ENCODE results near the gene PTRH1.

Gene PTRH1

GRCh38 chr9:127711831-127712274 lies 3.6 kb downstream of the PTRH1 start:
- H3K9ac ChIP-seq (ENCODE audit: low read depth, low read length), result no peak overlapping the region
- H3K4me2 ChIP-seq (ENCODE audit: insufficient read depth, low read length), result no peak overlapping the region
- no peaks in the 10 kb centered on the region for H3K27me3 ChIP-seq (ENCODE audit: insufficient read depth, low read length, poor library complexity)
- H3K4me3 ChIP-seq (ENCODE audit: low read depth in 1 of 2, low read length in 2 of 2), result no peak overlapping the region
- peaks cover 34% of the 10 kb centered on the region for H3K4me1 ChIP-seq (ENCODE audit: insufficient read depth, low read length)
- H3K36me3 ChIP-seq (ENCODE audit: insufficient read depth, low read length), result no peaks in the 10 kb centered on the region
- TF ChIP-seq EZH2 (IDR thresholded peaks at IDR 0.05; ENCODE audit: borderline replicate concordance, low read depth, low read length, severe bottlenecking), result no peak
- TF ChIP-seq, protein P1, sequence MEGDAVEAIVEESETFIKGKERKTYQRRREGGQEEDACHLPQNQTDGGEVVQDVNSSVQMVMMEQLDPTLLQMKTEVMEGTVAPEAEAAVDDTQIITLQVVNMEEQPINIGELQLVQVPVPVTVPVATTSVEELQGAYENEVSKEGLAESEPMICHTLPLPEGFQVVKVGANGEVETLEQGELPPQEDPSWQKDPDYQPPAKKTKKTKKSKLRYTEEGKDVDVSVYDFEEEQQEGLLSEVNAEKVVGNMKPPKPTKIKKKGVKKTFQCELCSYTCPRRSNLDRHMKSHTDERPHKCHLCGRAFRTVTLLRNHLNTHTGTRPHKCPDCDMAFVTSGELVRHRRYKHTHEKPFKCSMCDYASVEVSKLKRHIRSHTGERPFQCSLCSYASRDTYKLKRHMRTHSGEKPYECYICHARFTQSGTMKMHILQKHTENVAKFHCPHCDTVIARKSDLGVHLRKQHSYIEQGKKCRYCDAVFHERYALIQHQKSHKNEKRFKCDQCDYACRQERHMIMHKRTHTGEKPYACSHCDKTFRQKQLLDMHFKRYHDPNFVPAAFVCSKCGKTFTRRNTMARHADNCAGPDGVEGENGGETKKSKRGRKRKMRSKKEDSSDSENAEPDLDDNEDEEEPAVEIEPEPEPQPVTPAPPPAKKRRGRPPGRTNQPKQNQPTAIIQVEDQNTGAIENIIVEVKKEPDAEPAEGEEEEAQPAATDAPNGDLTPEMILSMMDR (IDR thresholded peaks at IDR 0.05; ENCODE audit: borderline replicate concordance, extremely low read depth, low read length, poor library complexity, severe bottlenecking), result no peak
- DNase-seq (no peak), ATAC-seq (ENCODE audit: insufficient read depth, low read depth) (no peak)
- no peaks in the 10 kb centered on the region for H3K79me2 ChIP-seq (ENCODE audit: insufficient read depth, low read length)
- H4K20me1 ChIP-seq (ENCODE audit: insufficient read depth, low read length), result peaks cover 16% of the 10 kb centered on the region
- no peaks in the 10 kb centered on the region for H3K9me3 ChIP-seq (ENCODE audit: insufficient read depth, low read length, severe bottlenecking)
- no peak overlapping the region for H2AFZ ChIP-seq (ENCODE audit: low read depth, low read length)
- H3K27ac ChIP-seq (ENCODE audit: low read length), result no peak overlapping the region

- ATAC-seq (ENCODE audit: insufficient read depth, low read depth) (peak; percentile 34), DNase-seq (peak; percentile 68)
- Histone ChIP-seq H3K9ac (ENCODE audit: low read depth, low read length) (no peak overlapping the region), H3K36me3 (ENCODE audit: insufficient read depth, low read length) (no peaks in the 10 kb centered on the region), H3K4me2 (ENCODE audit: insufficient read depth, low read length) (no peak overlapping the region), H3K27me3 (ENCODE audit: insufficient read depth, low read length, poor library complexity) (no peaks in the 10 kb centered on the region), H2AFZ (ENCODE audit: low read depth, low read length) (no peak overlapping the region), H4K20me1 (ENCODE audit: insufficient read depth, low read length) (peaks cover 21% of the 10 kb centered on the region), H3K79me2 (ENCODE audit: insufficient read depth, low read length) (no peaks in the 10 kb centered on the region), H3K9me3 (ENCODE audit: insufficient read depth, low read length, severe bottlenecking) (no peaks in the 10 kb centered on the region), H3K4me1 (ENCODE audit: insufficient read depth, low read length) (peaks cover 31% of the 10 kb centered on the region), H3K4me3 (ENCODE audit: low read depth in 1 of 2, low read length in 2 of 2) (no peak overlapping the region), H3K27ac (ENCODE audit: low read length) (no peak overlapping the region; the same call in 1 of the 2 replicates)
- TF ChIP-seq, protein P1 (IDR thresholded peaks at IDR 0.05; ENCODE audit: borderline replicate concordance, extremely low read depth, low read length, poor library complexity, severe bottlenecking), result no peak
- no peak for TF ChIP-seq EZH2 (IDR thresholded peaks at IDR 0.05; ENCODE audit: borderline replicate concordance, low read depth, low read length, severe bottlenecking)
Observed at GRCh38 chr9:127711226-127711701, 4.2 kb downstream of the PTRH1 start.

- no peaks in the 10 kb centered on the region for H3K36me3 ChIP-seq (ENCODE audit: insufficient read depth, low read length)
- no peak overlapping the region for H3K27ac ChIP-seq (ENCODE audit: low read length)
- TF ChIP-seq, protein P1 (IDR thresholded peaks at IDR 0.05; ENCODE audit: borderline replicate concordance, extremely low read depth, low read length, poor library complexity, severe bottlenecking), result no peak
- TF ChIP-seq EZH2 (IDR thresholded peaks at IDR 0.05; ENCODE audit: borderline replicate concordance, low read depth, low read length, severe bottlenecking), result no peak
- no peaks in the 10 kb centered on the region for H3K9me3 ChIP-seq (ENCODE audit: insufficient read depth, low read length, severe bottlenecking)
- H3K27me3 ChIP-seq (ENCODE audit: insufficient read depth, low read length, poor library complexity), result no peaks in the 10 kb centered on the region
- no peak for ATAC-seq (ENCODE audit: insufficient read depth, low read depth)
- H3K4me1 ChIP-seq (ENCODE audit: insufficient read depth, low read length), result peaks cover 26% of the 10 kb centered on the region
- H2AFZ ChIP-seq (ENCODE audit: low read depth, low read length), result no peak overlapping the region
- peaks cover 21% of the 10 kb centered on the region for H4K20me1 ChIP-seq (ENCODE audit: insufficient read depth, low read length)
- no peak overlapping the region for H3K4me2 ChIP-seq (ENCODE audit: insufficient read depth, low read length)
- no peaks in the 10 kb centered on the region for H3K79me2 ChIP-seq (ENCODE audit: insufficient read depth, low read length)
- no peak overlapping the region for H3K9ac ChIP-seq (ENCODE audit: low read depth, low read length)
- H3K4me3 ChIP-seq (ENCODE audit: low read depth in 1 of 2, low read length in 2 of 2), result no peak overlapping the region
- DNase-seq, result no peak
Observed at GRCh38 chr9:127710204-127710783, 5.2 kb downstream of the PTRH1 start.
